DND-41 (cell line): ENCODE data around the gene VAV3.
"Not testable (repeated sequence)": the region's sequence is repeated elsewhere in the genome, so short reads cannot be mapped to it uniquely, and the experiment has no call there.

Source experiments
- ATAC-seq: fragments of 200-7000 bp; cut with Tn5 transposase; 3 replicates; pipeline ENCODE4 v1.9.1; 2021; ENCODE audit warnings: low read depth; ENCODE audit not compliant: insufficient read depth
- DNase-seq: peaks from one replicate; pipeline ENCODE4 v3.0.0-alpha.2; 2020
- H2AFZ ChIP-seq: 2 replicates; pipeline ENCODE4 v1.6.0; 2012; ENCODE audit warnings: low read depth, low read length
- H3K27ac ChIP-seq: 2 replicates; pipeline ENCODE4 v1.5.1; 2012; ENCODE audit warnings: low read length, inconsistent platforms
- H3K27me3 ChIP-seq: fragments of 200-600 bp; sonication (generic); 2 replicates; pipeline ENCODE4 v1.6.0; 2012; ENCODE audit warnings: low read length, mild to moderate bottlenecking, inconsistent platforms; ENCODE audit not compliant: insufficient read depth, poor library complexity
- H3K36me3 ChIP-seq: 2 replicates; pipeline ENCODE4 v1.5.1; 2012; ENCODE audit warnings: low read length, inconsistent platforms; ENCODE audit not compliant: insufficient read depth
- H3K4me1 ChIP-seq: 2 replicates; pipeline ENCODE4 v1.5.1; 2012; ENCODE audit warnings: mild to moderate bottlenecking, low read length; ENCODE audit not compliant: insufficient read depth
- H3K4me2 ChIP-seq: 2 replicates; pipeline ENCODE4 v1.6.0; 2012; ENCODE audit warnings: mild to moderate bottlenecking, moderate library complexity, low read length, inconsistent platforms; ENCODE audit not compliant: insufficient read depth
- H3K4me3 ChIP-seq, 2 experiments: fragments of 200-600 bp in 1 of 2; shearing (Covaris generic) in 1 of 2; 2 replicates each; pipeline ENCODE4 v1.5.1; 2012 to 2016; ENCODE audit warnings: inconsistent platforms in 2 of 2, low read length in 2 of 2, mild to moderate bottlenecking in 2 of 2, low read depth in 1 of 2, moderate library complexity in 1 of 2
- H3K79me2 ChIP-seq: 2 replicates; pipeline ENCODE4 v1.6.0; 2012; ENCODE audit warnings: low read length, inconsistent platforms; ENCODE audit not compliant: insufficient read depth
- H3K9ac ChIP-seq: 2 replicates; pipeline ENCODE4 v1.6.0; 2012; ENCODE audit warnings: low read depth, mild to moderate bottlenecking, inconsistent platforms, low read length, moderate library complexity
- H3K9me3 ChIP-seq: 2 replicates; pipeline ENCODE4 v1.5.1; 2012; ENCODE audit warnings: low read length, moderate library complexity, mild to moderate bottlenecking, inconsistent platforms; ENCODE audit not compliant: insufficient read depth, severe bottlenecking
- H4K20me1 ChIP-seq: 2 replicates; pipeline ENCODE4 v1.6.0; 2012; ENCODE audit warnings: low read length; ENCODE audit not compliant: insufficient read depth
- EZH2 ChIP-seq: IDR thresholded peaks from 3 replicates; pipeline ENCODE4 v1.6.1; 2012; ENCODE audit warnings: borderline replicate concordance, low read depth, mild to moderate bottlenecking, moderate library complexity, low read length, inconsistent platforms; ENCODE audit not compliant: severe bottlenecking
- TF ChIP-seq, protein P1 (sequence below): IDR thresholded peaks from 2 replicates; pipeline ENCODE4 v1.5.1; 2012; ENCODE audit warnings: borderline replicate concordance, low read length, moderate library complexity, mild to moderate bottlenecking; ENCODE audit not compliant: poor library complexity, severe bottlenecking; ENCODE audit errors: extremely low read depth

The VAV3 gene

GRCh38 chr1:107851418-107851817, 113.6 kb downstream of the VAV3 start:
- TF ChIP-seq, protein P1, sequence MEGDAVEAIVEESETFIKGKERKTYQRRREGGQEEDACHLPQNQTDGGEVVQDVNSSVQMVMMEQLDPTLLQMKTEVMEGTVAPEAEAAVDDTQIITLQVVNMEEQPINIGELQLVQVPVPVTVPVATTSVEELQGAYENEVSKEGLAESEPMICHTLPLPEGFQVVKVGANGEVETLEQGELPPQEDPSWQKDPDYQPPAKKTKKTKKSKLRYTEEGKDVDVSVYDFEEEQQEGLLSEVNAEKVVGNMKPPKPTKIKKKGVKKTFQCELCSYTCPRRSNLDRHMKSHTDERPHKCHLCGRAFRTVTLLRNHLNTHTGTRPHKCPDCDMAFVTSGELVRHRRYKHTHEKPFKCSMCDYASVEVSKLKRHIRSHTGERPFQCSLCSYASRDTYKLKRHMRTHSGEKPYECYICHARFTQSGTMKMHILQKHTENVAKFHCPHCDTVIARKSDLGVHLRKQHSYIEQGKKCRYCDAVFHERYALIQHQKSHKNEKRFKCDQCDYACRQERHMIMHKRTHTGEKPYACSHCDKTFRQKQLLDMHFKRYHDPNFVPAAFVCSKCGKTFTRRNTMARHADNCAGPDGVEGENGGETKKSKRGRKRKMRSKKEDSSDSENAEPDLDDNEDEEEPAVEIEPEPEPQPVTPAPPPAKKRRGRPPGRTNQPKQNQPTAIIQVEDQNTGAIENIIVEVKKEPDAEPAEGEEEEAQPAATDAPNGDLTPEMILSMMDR: no peak
- TF ChIP-seq EZH2: no peak
- Histone ChIP-seq H3K79me2 (peaks cover 65% of the 10 kb centered on the region), H3K9me3 (no peaks in the 10 kb centered on the region), H3K27me3 (no peaks in the 10 kb centered on the region), H3K4me1 (peaks cover 34% of the 10 kb centered on the region), H3K4me2 (no peak overlapping the region), H3K9ac (no peak overlapping the region), H3K36me3 (no peaks in the 10 kb centered on the region), H3K27ac (peak overlapping the region; percentile 51; the same call in 1 of the 2 replicates), H2AFZ (no peak overlapping the region), H3K4me3 (no peak overlapping the region), H4K20me1 (no peaks in the 10 kb centered on the region)
- peak; percentile 70 for ATAC-seq
- no peak for DNase-seq

GRCh38 chr1:107844541-107845194, 120.3 kb downstream of the VAV3 start:
- Histone ChIP-seq H3K4me1 (peaks cover 72% of the 10 kb centered on the region), H3K4me3 (peak overlapping the region in 1 of 2 experiments; percentile 37; a peak in 2 of 4 replicates), H3K4me2 (peak overlapping the region; percentile 57), H3K79me2 (peaks cover 76% of the 10 kb centered on the region), H3K27ac (peak overlapping the region; percentile 88), H3K9ac (peak overlapping the region; percentile 46)
- H4K20me1 ChIP-seq, H3K36me3 ChIP-seq, H2AFZ ChIP-seq, H3K9me3 ChIP-seq, H3K27me3 ChIP-seq: not testable (repeated sequence)
- peak; percentile 86 for ATAC-seq
- TF ChIP-seq, protein P1: peak; percentile 64
- DNase-seq: peak; percentile 91

GRCh38 chr1:107843989-107844388, 121.0 kb downstream of the VAV3 start:
- Histone ChIP-seq H3K9me3 (no peaks in the 10 kb centered on the region), H3K36me3 (no peaks in the 10 kb centered on the region), H2AFZ (no peak overlapping the region), H3K4me2 (peak overlapping the region; percentile 57), H4K20me1 (no peaks in the 10 kb centered on the region), H3K4me1 (peaks cover 76% of the 10 kb centered on the region), H3K27ac (peak overlapping the region; percentile 88), H3K4me3 (peak overlapping the region in 1 of 2 experiments; percentile 8; a peak in 1 of 4 replicates), H3K27me3 (no peaks in the 10 kb centered on the region), H3K79me2 (peaks cover 76% of the 10 kb centered on the region), H3K9ac (peak overlapping the region; percentile 37)
- ATAC-seq (0 out of 3 replicates have a peak, but pooled peaks have one; percentile 1), DNase-seq (no peak)
- TF ChIP-seq EZH2: no peak
- TF ChIP-seq, protein P1: no peak
